Fibroblast of lung (primary cell): ENCODE results near the gene GPR162. TPM values are rescaled to one million over a fixed set of nuclear protein-coding genes. Genes with fewer than 3 reads are reported as not detected.

Experiments used
- DNase-seq, 2 donors: peaks; one replicate each; pipeline versions ENCODE4 v3.0.0 to v3.0.0-alpha.2; 2010; ENCODE audit warnings: low read depth in 2 of 2
- H2AFZ ChIP-seq: 2 replicates; pipeline ENCODE4 v1.5.1; 2012; ENCODE audit warnings: low read length, control low read depth, inconsistent platforms
- H3K27ac ChIP-seq: 2 replicates; pipeline ENCODE4 v1.5.1; 2011; ENCODE audit warnings: low read length, control low read depth; ENCODE audit not compliant: insufficient read depth
- H3K27me3 ChIP-seq: 2 replicates; pipeline ENCODE4 v1.5.1; 2011; ENCODE audit warnings: mild to moderate bottlenecking, low read length; ENCODE audit not compliant: control insufficient read depth, insufficient read depth
- H3K36me3 ChIP-seq: 2 replicates; pipeline ENCODE4 v1.5.1; 2011; ENCODE audit warnings: low read length; ENCODE audit not compliant: control insufficient read depth, insufficient read depth
- H3K4me1 ChIP-seq: 2 replicates; pipeline ENCODE4 v1.5.1; 2011; ENCODE audit warnings: low read length; ENCODE audit not compliant: control insufficient read depth, insufficient read depth; ENCODE audit errors: extremely low read depth
- H3K4me2 ChIP-seq: 2 replicates; pipeline ENCODE4 v1.5.1; 2011; ENCODE audit warnings: low read length, control low read depth; ENCODE audit not compliant: insufficient read depth; ENCODE audit errors: extremely low read depth
- H3K4me3 ChIP-seq, 4 experiments: fragments of 200-600 bp in 1 of 4; sonication (generic) in 1 of 4; replicated peaks in 1 of 4; 2 replicates each; pipeline ENCODE4 v1.5.1; 2011 to 2016; ENCODE audit warnings: low read length in 4 of 4, low read depth in 3 of 4, mild to moderate bottlenecking in 3 of 4, control low read depth in 2 of 4, inconsistent platforms in 1 of 4, mixed read lengths in 1 of 4; ENCODE audit not compliant: insufficient read depth in 1 of 4; ENCODE audit errors: control extremely low read depth in 1 of 4
- H3K79me2 ChIP-seq: 2 replicates; pipeline ENCODE4 v1.5.1; 2012; ENCODE audit warnings: mild to moderate bottlenecking, low read length, inconsistent platforms; ENCODE audit not compliant: control insufficient read depth, insufficient read depth
- H3K9ac ChIP-seq: 2 replicates; pipeline ENCODE4 v1.5.1; 2011; ENCODE audit warnings: mild to moderate bottlenecking, low read length, control low read depth; ENCODE audit not compliant: insufficient read depth
- H3K9me3 ChIP-seq: 2 replicates; pipeline ENCODE4 v1.5.1; 2012; ENCODE audit warnings: low read depth, low read length; ENCODE audit not compliant: control insufficient read depth, insufficient read depth
- H4K20me1 ChIP-seq: 2 replicates; pipeline ENCODE4 v1.5.1; 2011; ENCODE audit warnings: low read length; ENCODE audit not compliant: control insufficient read depth, insufficient read depth; ENCODE audit errors: extremely low read depth
- CTCF ChIP-seq, 2 donors: IDR thresholded peaks in 1 of 2; conservative IDR thresholded peaks in 1 of 2; 1 replicate in 1 of 2; 2 replicates in 1 of 2; pipeline ENCODE4 v1.5.1; 2011 to 2012; ENCODE audit warnings: low read length in 2 of 2, control low read depth in 1 of 2, inconsistent platforms in 1 of 2, low read depth in 1 of 2, mild to moderate bottlenecking in 1 of 2
- EZH2 ChIP-seq: IDR thresholded peaks from 2 replicates; pipeline ENCODE4 v1.5.1; 2012; ENCODE audit warnings: low read length, control low read depth, mild to moderate bottlenecking; ENCODE audit errors: missing control alignments
- polyA plus RNA-seq, 2 donors: library from polyadenylated mRNA; depleted of rRNA in 1 of 2; stranded (reverse) in 1 of 2; unstranded in 1 of 2; fragments of >200 nt; gene quantifications; 2 replicates each; pipeline ENCODE4 v1.2.1, GENCODE V29; 2011 to 2012; ENCODE audit warnings: missing spikeins in 1 of 2
- total RNA-seq: library from RNA; depleted of rRNA; stranded (reverse); fragments of >200 nt; gene quantifications from 2 replicates; pipeline ENCODE4 v1.2.1, GENCODE V29; 2014

GPR162 gene
- total and polyA plus RNA-seq, 2 donors (not counting 1 experiment from before 2014, with no cell fraction given), result 5.6 to 11.1 TPM

- H3K4me3 ChIP-seq, result peak overlapping the region in 2 of 4 experiments; percentile 38 to 48
- no peak overlapping the region for H3K9ac ChIP-seq
- H3K27ac ChIP-seq, result peak overlapping the region; percentile 2
- H3K9me3 ChIP-seq, result no peaks in the 10 kb centered on the region
- DNase-seq, result peak; percentile 74 to 85
- peaks cover 24% of the 10 kb centered on the region for H3K79me2 ChIP-seq
- peaks cover 2% of the 10 kb centered on the region for H3K27me3 ChIP-seq
- H2AFZ ChIP-seq, result peak overlapping the region; percentile 17
- H3K4me2 ChIP-seq, result peak overlapping the region; percentile 39
- no peaks in the 10 kb centered on the region for H4K20me1 ChIP-seq
- H3K4me1 ChIP-seq, result peaks cover 26% of the 10 kb centered on the region
- peak; percentile 91 to 96 for TF ChIP-seq CTCF (conservative IDR thresholded peaks at IDR 0.05 in 1 of 2, IDR thresholded peaks at IDR 0.05 in 1 of 2; ENCODE audit: low read depth in 1 of 2, low read length in 2 of 2)
- no peak for TF ChIP-seq EZH2
- peaks cover 10% of the 10 kb centered on the region for H3K36me3 ChIP-seq
These were observed 3.9 kb downstream of the GPR162 start for GRCh38 chr12:6825398-6826124.

GRCh38 chr12:6826125-6826733, 4.6 kb downstream of the GPR162 start:
- Histone ChIP-seq H3K9ac (no peak overlapping the region), H3K27me3 (peaks cover 2% of the 10 kb centered on the region), H3K36me3 (peaks cover 15% of the 10 kb centered on the region), H2AFZ (no peak overlapping the region), H3K79me2 (peaks cover 26% of the 10 kb centered on the region), H4K20me1 (no peaks in the 10 kb centered on the region), H3K4me2 (no peak overlapping the region), H3K27ac (no peak overlapping the region), H3K4me3 (no peak overlapping the region), H3K9me3 (no peaks in the 10 kb centered on the region), H3K4me1 (peaks cover 24% of the 10 kb centered on the region)
- no peak for TF ChIP-seq EZH2
- no peak for TF ChIP-seq CTCF (conservative IDR thresholded peaks at IDR 0.05 in 1 of 2, IDR thresholded peaks at IDR 0.05 in 1 of 2; ENCODE audit: low read depth in 1 of 2, low read length in 2 of 2)
- DNase-seq, result no peak

- peak overlapping the region; percentile 51 for H3K9ac ChIP-seq
- H3K27me3 ChIP-seq, result peaks cover 2% of the 10 kb centered on the region
These were observed 5.3 kb downstream of the GPR162 start for GRCh38 chr12:6826734-6827436.

More at GRCh38 chr12:6826734-6827436, 5.3 kb downstream of the GPR162 start:
- Histone ChIP-seq H3K79me2 (peaks cover 26% of the 10 kb centered on the region), H3K27ac (peak overlapping the region; percentile 78), H2AFZ (peak overlapping the region; percentile 21), H3K36me3 (peaks cover 20% of the 10 kb centered on the region), H3K4me2 (peak overlapping the region; percentile 73), H4K20me1 (no peaks in the 10 kb centered on the region), H3K4me1 (peaks cover 23% of the 10 kb centered on the region), H3K9me3 (no peaks in the 10 kb centered on the region), H3K4me3 (peak overlapping the region in 2 of 4 experiments; percentile 19 to 25)
- DNase-seq, result no peak
- TF ChIP-seq EZH2, result no peak
- no peak for TF ChIP-seq CTCF (conservative IDR thresholded peaks at IDR 0.05 in 1 of 2, IDR thresholded peaks at IDR 0.05 in 1 of 2; ENCODE audit: low read depth in 1 of 2, low read length in 2 of 2)
